Activated T-cell treated with anti-CD3 and anti-CD28 coated beads for 1 hour (primary cell): ENCODE results near the gene SFXN3.
A peak's percentile ranks its signal among the peaks of the same experiment; 100 is the strongest.

Experiments
- DNase-seq: peaks from one replicate; pipeline ENCODE4 v3.0.0-alpha.2; 2020; ENCODE audit warnings: low read depth

The SFXN3 gene, protein sequence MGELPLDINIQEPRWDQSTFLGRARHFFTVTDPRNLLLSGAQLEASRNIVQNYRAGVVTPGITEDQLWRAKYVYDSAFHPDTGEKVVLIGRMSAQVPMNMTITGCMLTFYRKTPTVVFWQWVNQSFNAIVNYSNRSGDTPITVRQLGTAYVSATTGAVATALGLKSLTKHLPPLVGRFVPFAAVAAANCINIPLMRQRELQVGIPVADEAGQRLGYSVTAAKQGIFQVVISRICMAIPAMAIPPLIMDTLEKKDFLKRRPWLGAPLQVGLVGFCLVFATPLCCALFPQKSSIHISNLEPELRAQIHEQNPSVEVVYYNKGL

DNA sequence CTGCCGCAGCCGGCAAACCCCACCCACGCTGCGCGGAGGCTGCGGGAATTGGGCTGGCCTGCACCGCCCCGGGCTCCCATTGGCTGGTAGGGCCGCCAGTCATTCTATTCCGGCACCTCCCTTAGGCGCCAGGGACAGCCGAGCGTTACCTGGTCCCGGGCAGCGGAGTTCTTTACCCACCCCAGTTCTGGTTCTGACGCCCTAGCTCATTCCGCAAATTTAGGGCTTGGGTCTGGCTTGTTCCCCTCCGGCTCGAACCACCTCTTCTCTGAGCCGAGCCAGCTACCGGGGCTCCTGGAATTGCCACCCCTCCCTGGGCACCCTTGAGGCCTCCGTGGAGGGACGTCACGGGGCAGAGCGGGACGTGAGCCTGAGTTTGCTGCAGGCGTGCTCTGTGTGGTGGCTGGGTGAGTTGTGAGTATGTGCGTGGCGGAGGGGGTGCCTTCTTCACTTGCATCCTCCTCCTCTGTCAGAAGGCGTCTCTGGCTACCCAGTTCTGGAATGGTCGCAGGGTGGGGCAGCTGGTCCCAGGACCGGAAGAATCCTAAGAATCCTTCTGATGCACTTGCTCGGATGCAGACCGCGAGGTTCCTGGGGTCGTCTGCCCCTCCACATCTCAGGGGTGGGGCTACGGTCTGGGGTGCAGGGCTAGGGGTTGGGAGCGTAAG, at the start of gene SFXN3, which contains the start of gene PDZD7:
SFXN3 (plus strand) TSS at position 107 of the 668 bp plus-strand sequence. CDS start 3,461 bp downstream, outside the sequence.
PDZD7 (minus strand) TSS at position 2 of the 668 bp plus-strand sequence. CDS start 910 bp downstream, outside the sequence.
- peak; percentile 96 for DNase-seq

DNA sequence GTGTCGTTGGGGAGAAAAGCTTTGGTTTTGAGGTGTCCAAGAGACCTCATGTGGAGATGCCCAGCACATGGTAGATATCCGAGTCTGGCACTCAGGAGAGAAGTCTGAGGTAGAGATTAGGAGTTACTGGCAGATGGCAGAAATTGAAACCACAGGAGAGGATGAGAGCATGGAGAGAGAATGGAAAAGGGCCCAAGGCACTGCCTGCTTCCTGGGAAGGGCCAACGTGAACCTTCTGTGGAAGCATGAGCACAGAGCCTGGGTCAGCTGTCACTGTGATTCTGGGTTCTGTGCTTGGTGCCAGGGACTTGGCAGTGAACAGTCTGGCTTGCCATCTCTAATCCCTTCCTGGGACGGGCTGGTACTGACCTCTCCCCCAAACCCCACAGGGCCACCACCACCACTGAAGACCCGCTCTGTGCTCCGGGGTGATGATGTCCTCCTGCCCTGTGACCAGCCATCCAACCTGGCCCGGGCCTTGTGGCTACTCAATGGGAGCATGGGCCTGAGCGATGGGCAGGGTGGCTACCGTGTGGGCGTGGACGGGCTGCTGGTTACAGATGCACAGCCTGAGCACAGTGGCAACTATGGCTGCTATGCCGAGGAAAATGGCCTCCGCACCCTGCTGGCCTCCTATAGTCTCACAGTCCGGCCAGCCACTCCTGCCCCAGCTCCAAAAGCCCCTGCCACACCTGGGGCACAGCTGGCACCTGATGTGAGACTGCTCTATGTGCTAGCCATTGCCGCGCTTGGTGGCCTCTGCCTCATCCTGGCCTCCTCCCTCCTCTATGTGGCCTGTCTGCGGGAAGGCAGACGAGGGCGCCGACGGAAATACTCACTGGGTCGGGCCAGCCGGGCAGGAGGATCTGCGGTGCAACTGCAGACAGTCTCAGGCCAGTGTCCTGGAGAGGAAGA, 47.9 kb upstream of the SFXN3 start:
- DNase-seq: no peak

DNA sequence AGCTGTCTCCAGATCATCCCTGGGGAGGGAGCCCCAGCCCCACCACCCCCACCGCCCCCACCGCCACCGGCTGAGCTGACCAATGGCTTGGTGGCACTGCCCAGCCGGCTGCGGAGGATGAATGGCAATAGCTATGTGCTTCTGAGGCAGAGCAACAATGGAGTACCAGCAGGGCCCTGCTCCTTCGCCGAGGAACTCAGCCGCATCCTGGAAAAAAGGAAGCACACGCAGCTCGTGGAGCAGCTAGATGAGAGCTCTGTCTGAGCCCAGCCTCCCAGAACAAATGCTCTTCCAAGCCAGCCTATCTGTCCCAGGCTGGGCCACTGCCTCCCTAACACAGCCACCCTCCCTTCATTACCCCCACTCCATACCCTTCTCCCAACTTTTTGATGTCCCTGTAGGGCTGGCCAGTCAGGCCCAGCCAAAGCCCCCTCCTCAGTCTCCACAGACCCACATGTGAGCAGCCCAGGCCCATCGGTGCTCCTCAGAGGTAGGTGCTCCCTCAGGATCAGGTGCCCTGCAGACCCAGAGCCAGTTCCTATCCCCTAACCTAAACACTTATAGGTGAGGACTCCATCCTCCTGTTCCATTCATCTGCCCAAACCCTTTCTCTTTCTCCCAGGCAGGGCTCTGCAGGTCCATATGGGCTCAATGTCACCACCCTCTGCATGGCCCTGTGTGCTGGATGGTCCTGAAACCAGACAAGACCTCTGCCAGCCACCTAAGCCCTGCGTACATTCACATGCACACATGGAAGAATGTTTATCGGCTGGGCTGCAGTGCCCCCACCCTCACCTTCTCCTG, 47.0 kb upstream of the SFXN3 start:
- no peak for DNase-seq

DNA sequence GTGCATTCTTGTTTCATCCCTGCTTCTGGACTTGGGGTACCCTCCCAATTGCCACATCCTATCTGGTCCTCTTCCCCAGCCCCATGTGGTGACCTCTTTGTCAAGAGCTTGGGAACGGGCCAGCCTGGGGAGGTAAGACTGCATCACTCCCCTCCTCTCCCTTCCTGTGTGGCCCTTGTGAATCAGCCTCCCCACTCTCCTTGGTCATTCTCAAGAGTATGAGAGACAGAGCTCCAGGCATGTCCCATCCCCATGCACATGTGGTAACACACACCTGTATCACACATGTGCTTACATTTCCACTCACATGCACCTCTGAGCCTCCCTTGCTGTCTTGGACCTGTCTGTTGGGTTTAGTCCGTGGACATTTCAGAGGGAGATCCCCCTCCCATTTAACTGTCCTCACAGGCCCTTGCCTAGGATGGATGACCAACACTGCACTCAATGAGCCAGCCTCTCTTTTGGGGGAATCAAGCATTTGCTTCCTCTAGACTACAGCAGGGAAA, 46.3 kb upstream of the SFXN3 start:
- no peak for DNase-seq

DNA sequence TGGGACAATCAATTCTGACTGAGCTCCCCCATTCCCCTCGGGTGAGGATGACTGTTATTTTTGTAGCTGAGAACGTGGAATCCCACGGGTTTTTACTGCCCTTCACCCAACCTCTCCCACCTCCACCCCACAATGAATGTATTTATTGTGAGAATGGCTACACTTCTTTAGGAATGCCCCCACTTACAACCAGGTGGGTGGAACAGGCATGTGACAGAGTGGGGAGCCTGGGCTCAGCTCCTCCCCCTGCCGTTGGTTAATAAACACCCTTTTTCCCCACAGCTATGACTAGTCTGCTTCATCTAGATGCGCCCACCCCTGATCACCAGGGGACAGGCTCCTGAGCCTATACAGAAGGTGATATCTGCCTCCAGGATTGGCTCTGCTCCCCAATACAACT, 45.7 kb upstream of the SFXN3 start:
- DNase-seq: no peak

DNA sequence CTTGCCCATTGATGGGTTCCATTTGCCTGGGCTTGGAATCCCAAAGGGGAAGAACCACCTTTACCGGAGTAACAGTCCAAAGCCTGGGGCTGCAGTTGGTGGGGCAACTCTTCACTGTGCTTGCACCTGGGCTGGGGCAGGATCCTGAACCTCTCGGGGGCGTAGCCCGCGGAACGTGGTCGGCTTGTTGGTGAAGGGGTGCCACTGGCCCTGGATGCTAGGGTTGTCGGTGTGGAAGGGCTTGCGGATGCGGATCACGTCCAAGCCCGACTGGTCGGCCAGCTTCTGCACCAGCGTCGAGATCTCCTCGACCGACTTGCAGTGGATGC, 44.4 kb upstream of the SFXN3 start:
- no peak for DNase-seq

DNA sequence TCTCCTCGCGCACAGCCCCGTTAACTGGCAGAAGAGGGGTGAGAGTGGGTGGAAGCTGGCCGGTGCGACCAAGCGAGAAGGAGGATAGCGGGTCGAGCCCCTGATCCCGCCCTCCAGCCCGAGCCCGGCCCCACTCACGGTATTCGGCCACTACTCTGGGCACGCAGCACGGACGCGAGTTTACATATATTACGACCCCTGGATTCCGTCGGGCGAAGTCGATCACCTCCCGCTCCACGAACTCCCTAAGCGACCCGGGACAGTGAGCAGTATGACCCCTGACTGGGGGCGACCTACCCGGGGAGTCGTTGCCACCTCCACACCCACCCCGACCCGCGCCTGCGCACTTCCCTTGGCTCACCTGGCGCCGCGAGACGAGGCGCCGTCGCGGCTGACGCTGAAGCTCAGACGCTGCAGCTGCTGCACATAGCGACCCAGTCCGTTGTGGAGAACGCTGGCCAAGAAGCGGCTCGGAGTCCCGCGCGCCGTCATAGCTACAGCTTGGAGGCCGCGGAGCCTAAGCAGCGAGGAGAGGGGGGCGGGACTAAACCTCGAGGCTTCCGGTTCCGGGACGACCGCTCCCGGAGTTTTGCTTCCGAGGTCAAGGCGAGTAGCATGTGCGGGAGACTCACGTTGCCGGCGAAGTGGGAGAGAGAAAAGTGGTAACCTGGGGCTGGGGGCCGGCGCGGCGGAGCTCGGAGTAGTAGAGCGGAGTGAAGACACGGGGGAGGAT, 43.9 kb upstream of the SFXN3 start, which contains the start of the genes MRPL43 and TWNK:
MRPL43 (minus strand) TSS at position 546 of the 733 bp plus-strand sequence; CDS start at position 492, 54 bp downstream.
TWNK (plus strand) TSS at position 592 of the 733 bp plus-strand sequence. CDS start 668 bp downstream, outside the sequence.
- DNase-seq: peak; percentile 78

DNA sequence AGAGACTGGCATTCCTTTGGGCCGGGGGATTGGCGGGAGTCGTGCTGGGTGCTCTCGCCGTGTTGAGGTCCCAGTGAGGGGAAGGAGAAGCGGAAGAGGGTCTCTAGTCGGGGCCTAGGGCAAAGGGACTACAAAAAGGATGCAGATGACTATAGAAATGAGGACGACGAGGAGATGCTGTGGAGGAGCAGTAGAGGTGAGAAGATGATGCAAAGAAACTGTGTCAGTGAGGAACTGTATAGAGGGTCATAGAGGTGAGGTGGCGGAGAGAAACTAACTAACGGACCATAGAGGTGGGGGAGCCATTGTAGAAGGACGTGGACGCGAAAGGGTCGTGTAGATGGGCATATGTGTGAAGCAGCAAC, 43.4 kb upstream of the SFXN3 start:
- no peak for DNase-seq

DNA sequence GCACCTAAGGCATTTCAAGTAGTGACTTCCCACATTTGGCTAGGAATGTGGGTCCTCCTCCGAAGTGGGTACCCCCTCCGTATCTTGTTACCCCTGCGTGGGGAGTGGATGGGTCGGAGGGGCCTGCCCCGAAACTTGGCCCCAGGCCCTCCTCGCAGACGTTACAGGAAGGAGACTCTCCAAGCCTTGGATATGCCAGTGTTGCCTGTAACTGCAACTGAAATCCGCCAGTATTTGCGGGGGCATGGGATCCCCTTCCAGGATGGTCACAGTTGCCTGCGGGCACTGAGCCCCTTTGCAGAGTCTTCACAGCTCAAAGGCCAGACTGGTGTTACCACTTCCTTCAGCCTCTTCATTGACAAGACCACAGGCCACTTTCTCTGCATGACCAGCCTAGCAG, 42.9 kb upstream of the SFXN3 start:
- no peak for DNase-seq

DNA sequence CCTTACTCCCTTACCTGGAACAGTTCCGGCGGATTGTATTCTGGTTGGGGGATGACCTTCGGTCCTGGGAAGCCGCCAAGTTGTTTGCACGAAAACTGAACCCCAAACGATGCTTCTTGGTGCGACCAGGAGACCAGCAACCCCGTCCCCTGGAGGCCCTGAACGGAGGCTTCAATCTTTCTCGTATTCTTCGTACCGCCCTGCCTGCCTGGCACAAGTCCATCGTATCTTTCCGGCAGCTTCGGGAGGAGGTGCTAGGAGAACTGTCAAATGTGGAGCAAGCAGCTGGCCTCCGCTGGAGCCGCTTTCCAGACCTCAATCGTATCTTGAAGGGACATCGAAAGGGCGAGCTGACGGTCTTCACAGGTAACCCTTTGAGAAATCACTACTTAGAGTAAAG, 41.9 kb upstream of the SFXN3 start:
- no peak for DNase-seq

DNA sequence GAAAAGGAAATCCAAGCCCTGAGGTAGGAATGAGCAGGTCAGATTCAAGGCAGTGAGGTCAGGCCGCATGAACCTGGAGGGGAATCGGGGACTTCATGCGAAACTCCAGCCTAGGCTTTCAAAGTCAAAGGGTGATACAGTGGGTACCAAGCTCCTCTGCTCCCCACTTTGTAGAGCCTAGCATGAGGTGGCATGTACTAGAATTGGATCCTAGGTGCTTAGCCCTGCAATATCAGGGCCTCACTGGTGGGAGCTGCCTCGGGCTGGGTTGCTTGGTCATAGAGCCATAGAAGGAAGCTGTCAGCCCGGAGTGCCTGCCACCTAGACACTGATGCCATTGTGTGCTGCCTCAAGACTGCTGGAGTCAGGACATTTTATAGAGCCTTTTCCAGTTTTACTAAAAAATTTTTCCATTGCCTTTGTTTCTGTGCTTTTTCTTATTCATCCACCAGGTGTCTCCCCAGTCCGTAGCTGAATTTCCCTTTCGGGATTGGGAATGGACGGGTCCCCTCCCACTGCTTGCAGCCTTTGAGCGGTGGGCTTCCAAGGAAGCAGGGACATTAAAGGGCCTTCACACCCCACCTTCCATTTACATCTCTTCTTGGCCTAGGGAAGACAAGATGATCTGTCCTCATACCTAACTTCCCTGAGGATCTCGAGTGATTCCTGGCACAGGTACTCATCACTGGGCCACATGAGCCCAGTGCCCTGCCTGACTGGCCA, 36.9 kb upstream of the SFXN3 start:
- no peak for DNase-seq

DNA sequence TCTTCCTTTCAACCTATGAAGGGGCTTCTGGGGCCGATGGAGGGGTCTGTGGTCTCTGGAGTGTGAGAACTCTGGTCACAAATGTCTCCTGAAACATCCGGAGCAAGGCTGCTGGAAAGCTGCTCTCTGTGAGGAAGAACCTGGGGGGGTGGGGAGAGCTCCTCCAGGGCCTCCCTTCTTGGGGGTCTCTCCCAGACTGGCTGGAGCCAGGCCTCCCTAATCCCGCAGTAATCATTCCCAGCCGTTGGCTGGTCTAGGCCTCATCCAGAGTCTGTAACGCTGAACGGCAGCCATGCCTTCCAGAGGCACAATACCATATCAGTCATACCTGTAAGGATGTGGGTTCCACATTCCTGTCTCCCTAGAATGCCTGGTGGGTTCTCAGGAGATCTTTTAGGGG, 35.9 kb upstream of the SFXN3 start:
- no peak for DNase-seq

DNA sequence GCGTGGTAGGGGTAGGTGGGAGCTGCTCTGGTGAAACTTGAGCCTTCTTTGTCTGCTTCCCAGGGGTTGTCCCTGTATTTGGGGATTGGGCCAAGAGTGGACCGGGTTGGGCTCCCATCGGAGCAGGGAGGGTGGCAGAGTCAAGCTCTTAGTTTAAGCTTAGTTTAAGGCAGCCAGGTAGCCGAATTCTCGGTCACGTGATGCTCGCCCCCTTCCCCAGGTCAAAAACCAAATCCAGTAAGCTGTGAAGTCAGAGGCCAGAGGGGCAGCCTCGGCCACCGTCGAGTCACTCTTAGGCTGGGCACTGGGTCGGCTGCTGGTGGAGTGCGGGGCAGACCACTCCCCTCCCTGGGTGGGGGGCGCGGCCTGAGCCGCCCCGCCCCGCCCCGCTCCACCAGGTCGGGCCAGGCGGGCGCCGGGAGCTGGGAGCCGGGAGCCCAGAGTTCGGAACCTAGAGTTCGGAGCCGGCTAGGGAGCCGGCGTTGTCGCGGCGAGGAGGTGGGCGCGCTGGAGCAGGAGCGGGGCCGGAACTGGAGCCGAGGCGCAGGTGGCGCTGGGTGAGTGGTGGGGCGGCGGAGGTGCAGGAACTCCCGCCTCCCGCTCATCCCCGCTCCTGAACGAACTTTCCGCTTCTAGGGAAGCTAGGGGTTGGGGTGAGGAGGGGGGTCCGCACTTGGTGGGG, 34.2 kb upstream of the SFXN3 start:
- no peak for DNase-seq

DNA sequence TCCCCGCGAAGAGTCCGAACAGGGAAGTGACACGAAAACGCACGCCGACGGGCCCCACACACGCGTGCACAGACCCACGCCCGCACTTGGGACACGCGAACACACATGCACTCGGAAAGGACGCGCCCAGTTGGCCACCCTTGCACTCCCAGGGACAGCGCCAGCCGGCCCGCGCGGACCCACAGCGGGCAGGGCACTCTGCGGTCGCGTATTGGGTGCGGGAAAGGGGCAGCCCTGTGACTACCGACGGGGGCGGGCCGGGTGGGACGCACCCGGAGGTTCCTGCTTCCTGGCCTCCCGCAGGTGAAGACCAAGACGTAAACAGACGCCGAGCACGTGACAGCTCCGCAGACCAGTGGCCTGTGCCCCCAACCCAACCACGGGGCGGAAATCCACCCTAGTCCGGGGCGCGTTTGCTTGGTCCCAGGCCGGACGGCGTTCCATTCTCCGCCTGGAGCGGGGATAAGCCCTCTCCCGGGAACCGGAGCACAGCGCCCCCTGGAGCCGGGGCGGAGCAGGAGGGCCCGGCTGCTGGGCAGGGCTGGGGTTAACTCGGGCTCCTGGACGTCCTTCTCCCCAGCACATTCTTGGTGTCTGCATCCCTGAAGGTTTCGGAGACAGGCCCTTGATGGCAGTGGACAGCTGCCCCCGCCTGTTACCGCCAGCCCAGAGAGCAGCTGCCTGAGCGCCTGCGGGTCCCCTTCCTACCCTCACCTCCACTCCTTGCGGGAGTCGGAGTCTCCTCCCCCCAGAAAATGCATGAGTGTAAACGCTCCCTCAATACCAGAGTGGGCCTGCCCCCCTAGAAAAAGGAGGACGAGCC, 33.5 kb upstream of the SFXN3 start:
- peak; percentile 65 for DNase-seq

DNA sequence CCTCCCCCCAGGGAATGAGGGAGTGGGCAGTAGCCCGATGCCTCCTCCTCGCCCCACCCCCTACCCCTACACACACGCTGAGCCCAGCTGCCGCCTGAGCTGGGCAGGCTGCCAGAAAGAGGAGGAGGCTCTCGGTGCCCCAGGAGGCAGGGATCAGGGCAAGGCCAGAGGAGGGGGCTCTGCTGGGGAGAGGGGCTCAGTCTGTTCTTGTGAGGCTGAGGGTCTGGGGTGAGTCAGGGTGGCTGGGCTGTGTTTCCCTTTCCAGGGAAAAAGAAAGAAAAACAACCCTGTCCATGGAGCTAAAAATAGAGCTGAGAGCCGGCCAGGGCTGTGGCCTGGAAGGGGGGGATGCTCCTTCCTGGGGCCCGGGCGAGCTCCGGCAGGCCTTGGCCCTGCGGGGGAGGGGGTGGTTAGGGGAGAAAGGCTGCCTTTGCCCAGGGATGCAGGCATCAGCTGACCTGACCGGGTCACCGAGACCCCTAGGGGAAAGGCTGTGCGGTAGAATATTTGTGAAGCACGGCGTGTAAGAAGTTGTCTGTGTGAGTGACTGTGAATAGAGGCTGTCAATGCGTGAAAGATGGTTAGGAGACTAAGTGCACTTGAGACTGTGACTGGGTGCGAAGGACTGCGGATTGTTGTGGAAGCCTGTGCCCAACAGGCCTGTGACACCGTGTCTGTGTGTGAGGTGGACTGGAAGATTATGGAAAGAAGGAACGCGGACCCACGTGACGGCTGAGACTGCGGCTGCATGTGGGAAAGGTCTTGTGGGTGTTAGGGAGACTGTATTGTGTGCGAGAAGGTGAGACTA, 32.6 kb upstream of the SFXN3 start:
- DNase-seq: peak; percentile 64

DNA sequence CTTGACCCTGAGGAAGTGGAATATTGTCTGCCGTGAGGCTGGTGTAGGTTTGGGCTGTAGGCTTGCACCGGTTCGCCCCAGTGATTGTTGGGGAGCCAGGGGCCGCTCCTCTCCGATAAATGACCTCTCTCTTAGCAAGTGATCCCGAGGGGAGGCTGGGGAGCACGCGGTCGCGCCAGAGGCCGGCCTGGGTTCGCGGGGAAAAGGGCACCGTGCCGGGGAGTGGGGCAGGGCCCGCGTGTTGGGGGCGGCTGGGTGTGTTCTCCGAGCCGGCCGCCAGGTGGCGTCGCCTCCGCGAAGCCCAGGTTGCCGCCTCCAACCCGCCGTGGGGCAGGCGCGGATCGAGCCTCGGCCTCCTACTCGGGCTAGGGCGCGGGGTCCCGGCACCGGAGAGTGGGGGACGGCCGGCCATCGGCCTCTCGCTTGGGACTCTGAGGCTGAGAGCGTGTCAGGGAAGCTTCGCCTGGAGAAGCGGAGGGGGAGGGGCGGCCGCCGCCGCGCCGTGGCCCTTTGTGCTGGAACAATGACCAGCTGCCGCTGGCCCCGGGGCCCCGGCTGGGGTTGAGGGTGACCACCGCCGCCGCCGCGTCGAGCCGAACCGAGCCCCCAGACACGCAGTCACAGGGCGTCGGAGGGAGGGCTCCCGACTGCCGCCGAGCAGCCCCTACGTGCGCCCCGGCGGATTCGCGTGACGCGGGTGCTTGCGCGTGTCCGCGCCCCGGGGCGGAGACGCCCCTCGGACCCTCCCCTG, 31.9 kb upstream of the SFXN3 start:
- DNase-seq: peak; percentile 72

DNA sequence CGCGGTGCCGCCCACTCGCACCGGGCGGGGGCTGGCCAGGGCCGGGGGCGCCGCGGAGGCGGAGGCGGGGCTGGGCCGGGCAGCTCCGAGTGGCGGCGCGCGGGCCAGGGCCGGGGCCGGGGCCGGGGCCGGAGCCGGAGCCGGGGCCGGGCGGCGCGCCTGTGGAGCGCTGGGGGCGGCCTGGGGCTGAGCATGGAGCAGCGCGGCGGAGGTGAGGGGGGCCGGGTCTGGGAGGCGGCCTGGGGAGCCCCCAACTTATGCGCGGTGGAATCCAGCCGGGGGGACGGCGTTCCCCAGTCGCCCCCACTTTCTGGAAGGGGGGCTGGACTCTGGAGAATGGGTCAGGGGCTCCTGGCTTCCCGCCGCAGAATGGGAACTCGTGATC, 31.3 kb upstream of the SFXN3 start, which contains the start of gene LZTS2:
LZTS2 (plus strand) TSS at position 67 of the 385 bp plus-strand sequence. CDS start 2,731 bp downstream, outside the sequence.
- DNase-seq: no peak
